Psoas muscle (tissue), 8 donors: ENCODE measurements around the gene XPOT. TPM values are rescaled to one million over a fixed set of nuclear protein-coding genes. Genes with fewer than 3 reads are reported as not detected.

ENCODE experiments used
- ATAC-seq, 4 donors: fragments of 200-7000 bp; cut with Tn5 transposase; one replicate each; pipeline ENCODE4 v1.9.1; 2020; ENCODE audit warnings: moderate library complexity in 3 of 4, mild to moderate bottlenecking in 2 of 4
- DNase-seq, 2 donors: peaks; one replicate each; pipeline ENCODE4 v3.0.0-alpha.2; 2020
- H3K27ac ChIP-seq: fragments of 200-600 bp; one replicate; pipeline ENCODE4 v1.8.0; 2022
- H3K27me3 ChIP-seq, 3 donors: fragments of 200-600 bp in 1 of 3; one replicate each; pipeline versions ENCODE4 v1.6.1 to v1.8.0; 2013 to 2022; ENCODE audit warnings: low read length in 2 of 3, mild to moderate bottlenecking in 2 of 3, moderate library complexity in 1 of 3; ENCODE audit not compliant: insufficient read depth in 3 of 3
- H3K36me3 ChIP-seq, 2 donors: fragments of 200-600 bp in 1 of 2; one replicate each; pipeline versions ENCODE4 v1.6.1 to v1.8.0; 2013 to 2022; ENCODE audit warnings: low read depth in 1 of 2, mild to moderate bottlenecking in 1 of 2, moderate library complexity in 1 of 2; ENCODE audit not compliant: insufficient read depth in 1 of 2
- H3K4me1 ChIP-seq: fragments of 200-600 bp; one replicate; pipeline ENCODE4 v1.8.0; 2022
- H3K4me3 ChIP-seq: fragments of 200-600 bp; one replicate; pipeline ENCODE4 v1.8.0; 2022; ENCODE audit warnings: mild to moderate bottlenecking
- H3K9me3 ChIP-seq: fragments of 200-600 bp; one replicate; pipeline ENCODE4 v1.8.0; 2022
- WGBS, 3 donors: extraction: QIAGEN DNeasy Blood & Tissue Kit; methylation state at CpG; one replicate each; pipeline versions ENCODE4 v1.1.6 to v1.1.7; 2013; 5-methylcytosine and 5-hydroxymethylcytosine counted together
- intact Hi-C, 2 donors: fragments of 100-400 bp; cut with DNase I; formaldehyde crosslinking; loops; one replicate each; pipeline versions ENCODE4 v1.11.0 to v1.14.2; 2022
- polyA plus RNA-seq, 3 donors: library from polyadenylated mRNA; stranded (reverse); fragments of 200-250 nt; gene quantifications; one replicate each; pipeline ENCODE4 v1.2.3, GENCODE V29; 2013
- total RNA-seq, 4 donors: library from RNA; stranded (reverse); fragmentation: NEBNext Ultra II Directional in 2 of 4; extraction: Animal tissue kit (Norgen Biotek cat#: 25700) in 2 of 4; gene quantifications; one replicate each; pipeline versions ENCODE4 v1.2.1 to v1.2.4, GENCODE V29; 2021 to 2023
- TF ChIP-seq, protein P1 (sequence below): fragments of 200-600 bp; IDR thresholded peaks from one replicate; pipeline ENCODE4 v1.8.0; 2022; ENCODE audit warnings: antibody characterized with exemption
- donor health status: healthy with polysubstance abuse.
- donor health status: DM: no; HTN: no; CAD: no; lungs with moderate emphysema.
- donor health status: Bipolar disorder and iron deficiency.
- donor health status: healthy.
- donor health status: DM: yes; HTN: yes; CAD: no.
- donor health status: DM: no; HTN: no; CAD: no.
- donor health status: DM: no; HTN: no; CAD: no.
- donor health status: DM: yes; HTN: yes; CAD: no.

XPOT gene
- total and polyA plus RNA-seq, 7 donors: 17.1 to 48.7 (median 35.1) TPM

DNA sequence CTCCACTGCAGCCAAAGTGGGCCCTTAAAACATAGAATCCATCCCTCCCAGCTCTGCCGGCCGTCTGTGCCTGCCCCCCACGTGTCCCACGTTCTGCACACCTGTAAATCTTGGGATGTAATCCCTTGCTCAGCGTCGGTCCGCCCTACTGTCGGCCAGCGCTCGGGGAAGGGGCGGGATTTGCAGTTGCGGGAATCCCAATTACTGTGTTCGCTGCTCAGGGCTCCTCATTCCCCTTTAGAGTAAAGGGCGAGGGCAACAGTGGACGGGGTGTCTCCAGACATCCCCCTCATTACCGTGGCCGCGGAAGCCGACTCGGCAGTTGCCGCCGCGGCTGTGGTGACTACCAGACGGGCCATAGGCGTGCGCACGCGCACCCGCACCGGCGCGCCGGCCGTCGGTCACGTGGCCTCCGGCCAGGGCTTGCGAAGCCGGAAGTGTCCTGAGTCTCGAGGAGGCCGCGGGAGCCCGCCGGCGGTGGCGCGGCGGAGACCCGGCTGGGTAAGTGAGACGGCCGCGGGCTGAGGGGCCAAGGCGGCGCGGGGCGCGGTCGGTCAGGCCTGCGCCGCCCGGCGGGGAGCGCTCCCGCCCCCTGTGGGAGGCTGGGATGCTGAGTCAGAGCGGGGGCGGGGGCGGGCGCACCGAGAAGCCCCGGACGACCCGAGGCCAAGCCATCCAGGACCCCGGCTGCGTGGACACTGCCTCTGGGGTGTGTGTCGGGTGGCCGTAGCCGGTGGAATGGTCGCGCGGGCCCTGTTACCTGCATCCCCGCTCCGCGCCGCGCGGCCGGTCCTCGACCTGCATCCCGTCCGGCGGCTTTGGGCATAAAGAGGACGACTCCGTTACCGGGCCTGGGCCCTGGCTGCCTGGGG lies 47.7 kb downstream of the XPOT start, which contains the start of gene TBK1:
Gene TBK1 (plus strand): TSS at position 434 of the 872 bp plus-strand sequence. CDS start 3,751 bp downstream, outside the sequence.
- Histone ChIP-seq H3K36me3 (peaks cover 6 to 38% of the 10 kb centered on the region in 2 donors), H3K4me1 (peaks cover 20% of the 10 kb centered on the region), H3K9me3 (no peaks in the 10 kb centered on the region), H3K27me3 (no peaks in the 10 kb centered on the region), H3K4me3 (peak within 1 kb of the TSS; percentile 83), H3K27ac (peak within 1 kb of the TSS; percentile 94)
- ATAC-seq: peak; percentile 95 to 99 (median 98)
- intact Hi-C loops: loop anchor here (2.0 to 5.0 kb wide), 2 partner anchors 17 to 45 kb away; no protein-coding TSS in a partner anchor
- TF ChIP-seq, protein P1, sequence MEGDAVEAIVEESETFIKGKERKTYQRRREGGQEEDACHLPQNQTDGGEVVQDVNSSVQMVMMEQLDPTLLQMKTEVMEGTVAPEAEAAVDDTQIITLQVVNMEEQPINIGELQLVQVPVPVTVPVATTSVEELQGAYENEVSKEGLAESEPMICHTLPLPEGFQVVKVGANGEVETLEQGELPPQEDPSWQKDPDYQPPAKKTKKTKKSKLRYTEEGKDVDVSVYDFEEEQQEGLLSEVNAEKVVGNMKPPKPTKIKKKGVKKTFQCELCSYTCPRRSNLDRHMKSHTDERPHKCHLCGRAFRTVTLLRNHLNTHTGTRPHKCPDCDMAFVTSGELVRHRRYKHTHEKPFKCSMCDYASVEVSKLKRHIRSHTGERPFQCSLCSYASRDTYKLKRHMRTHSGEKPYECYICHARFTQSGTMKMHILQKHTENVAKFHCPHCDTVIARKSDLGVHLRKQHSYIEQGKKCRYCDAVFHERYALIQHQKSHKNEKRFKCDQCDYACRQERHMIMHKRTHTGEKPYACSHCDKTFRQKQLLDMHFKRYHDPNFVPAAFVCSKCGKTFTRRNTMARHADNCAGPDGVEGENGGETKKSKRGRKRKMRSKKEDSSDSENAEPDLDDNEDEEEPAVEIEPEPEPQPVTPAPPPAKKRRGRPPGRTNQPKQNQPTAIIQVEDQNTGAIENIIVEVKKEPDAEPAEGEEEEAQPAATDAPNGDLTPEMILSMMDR: peak; percentile 15
- WGBS, 3 donors: 0% methylated on average over 77 to 94 of the region's 94 CpGs
- DNase-seq: peak; percentile 91 to 97

DNA sequence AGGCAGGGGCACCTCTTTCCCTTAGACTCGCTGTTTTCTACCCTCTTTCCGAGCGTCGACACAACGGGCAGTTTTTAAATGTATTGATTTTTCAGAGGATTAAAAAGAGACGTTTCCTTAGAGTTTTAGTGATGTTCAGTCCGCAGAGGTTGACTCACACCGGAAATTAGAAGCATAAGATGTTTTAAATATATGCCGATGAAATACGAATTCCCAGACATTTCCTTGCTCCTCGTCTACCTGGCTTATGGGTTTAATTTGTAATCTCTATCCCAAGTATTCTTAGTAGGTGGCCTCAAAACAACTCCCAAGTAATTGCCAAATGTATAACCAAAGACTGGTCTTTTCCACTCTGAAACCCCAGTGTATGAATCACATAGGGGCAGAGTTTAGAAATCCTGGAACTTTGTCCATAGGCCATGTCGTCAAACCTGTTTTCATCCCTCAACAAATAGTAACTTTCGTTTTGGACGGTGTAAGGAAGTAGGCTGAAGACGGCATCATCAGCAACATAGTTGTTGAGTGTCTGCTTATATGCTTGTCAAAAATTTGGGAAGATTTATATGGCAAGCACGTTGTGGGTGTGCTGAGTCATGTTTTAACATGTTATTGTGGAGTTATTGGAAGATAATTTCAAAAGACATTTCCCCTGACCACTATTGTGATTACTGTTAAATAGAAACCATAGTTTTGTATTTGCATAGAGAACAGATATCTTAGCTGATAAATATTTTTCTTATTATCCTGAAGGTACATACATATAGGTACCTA lies 48.6 kb downstream of the XPOT start:
- intact Hi-C loops: loop anchor here (2.0 to 5.0 kb wide), 2 partner anchors 16 to 45 kb away; no protein-coding TSS in a partner anchor
- WGBS, 3 donors: 0 to 1% (median 0%) methylated on average over 16 of the region's 16 CpGs
- TF ChIP-seq, protein P1: no peak
- H3K4me1 ChIP-seq: peaks cover 20% of the 10 kb centered on the region
- peaks cover 9 to 38% of the 10 kb centered on the region in 2 donors for H3K36me3 ChIP-seq
- peak overlapping the region; percentile 83 for H3K4me3 ChIP-seq
- ATAC-seq (peak; percentile 34 to 55 (median 36)), DNase-seq (no peak)
- peak overlapping the region; percentile 94 for H3K27ac ChIP-seq
- no peaks in the 10 kb centered on the region for H3K27me3 ChIP-seq
- no peaks in the 10 kb centered on the region for H3K9me3 ChIP-seq

DNA sequence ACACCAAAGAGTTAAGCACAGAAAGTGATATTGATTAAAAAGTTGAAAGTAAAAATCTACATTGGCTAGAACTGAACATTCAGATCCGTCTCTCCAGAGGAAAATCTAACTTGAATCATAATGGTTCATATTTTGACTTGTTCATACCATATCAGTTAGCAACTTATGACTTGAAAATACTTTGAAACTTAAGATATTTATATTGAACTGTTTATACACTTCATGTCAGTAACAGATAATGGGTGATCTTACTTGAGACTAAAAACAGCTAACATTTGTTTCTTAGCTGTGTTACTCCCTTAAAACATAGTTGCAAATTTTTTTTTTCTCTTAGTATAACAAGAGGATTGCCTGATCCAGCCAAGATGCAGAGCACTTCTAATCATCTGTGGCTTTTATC lies 51.3 kb downstream of the XPOT start:
- WGBS, 3 donors: 85 to 100% (median 92%) methylated on average over 1 of the region's 1 CpG
- no peak overlapping the region for H3K27ac ChIP-seq
- peaks cover 23% of the 10 kb centered on the region for H3K4me1 ChIP-seq
- no peaks in the 10 kb centered on the region for H3K9me3 ChIP-seq
- no peak for DNase-seq
- H3K27me3 ChIP-seq: no peaks in the 10 kb centered on the region
- H3K4me3 ChIP-seq: no peak overlapping the region
- TF ChIP-seq, protein P1: no peak
- peaks cover 6 to 40% of the 10 kb centered on the region in 2 donors for H3K36me3 ChIP-seq
- intact Hi-C loops: no loop called here
- no peak for ATAC-seq

DNA sequence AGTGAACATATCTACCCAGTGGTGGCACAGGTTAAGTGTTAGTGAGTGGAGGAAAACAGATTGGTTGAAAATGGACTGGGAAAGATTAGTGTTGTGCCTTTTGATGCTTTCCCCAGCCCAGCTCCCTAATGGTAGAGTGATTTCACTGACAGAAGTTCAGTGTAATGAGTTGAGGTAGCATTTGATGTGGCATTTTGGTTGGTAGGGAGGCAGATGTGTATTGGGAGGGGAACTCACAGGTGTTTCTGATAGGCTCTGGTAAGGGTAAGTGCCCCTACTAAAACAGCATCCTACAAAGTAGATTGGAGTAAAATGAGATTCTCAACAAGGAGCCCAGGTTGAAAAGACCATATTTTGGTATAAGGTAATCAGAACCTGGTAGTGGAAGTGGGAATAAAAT lies 51.9 kb downstream of the XPOT start:
- intact Hi-C loops: no loop called here
- H3K4me1 ChIP-seq: peaks cover 18% of the 10 kb centered on the region

More for the DNA sequence above, 51.9 kb downstream of the XPOT start:
- DNase-seq (no peak), ATAC-seq (no peak)
- H3K36me3 ChIP-seq: peaks cover 6 to 42% of the 10 kb centered on the region in 2 donors
- H3K27me3 ChIP-seq: no peaks in the 10 kb centered on the region
- H3K9me3 ChIP-seq: no peaks in the 10 kb centered on the region
- H3K4me3 ChIP-seq: no peak overlapping the region
- TF ChIP-seq, protein P1: no peak
- no peak overlapping the region for H3K27ac ChIP-seq
